Gastrocnemius medialis (tissue), 4 donors: ENCODE data around the gene TMEM108. TPM values are rescaled to one million over a fixed set of nuclear protein-coding genes. Genes with fewer than 3 reads are reported as not detected.

Experiments
- ATAC-seq, 2 donors: fragments of 150-250 bp; one replicate each; pipeline ENCODE4 v1.9.1; 2016
- DNase-seq, 2 donors: peaks; one replicate each; pipeline ENCODE4 v3.0.0-alpha.2; 2019
- H3K27ac ChIP-seq, 4 donors: fragments of 200-600 bp; sonication (generic); 1 replicate in 1 of 4; 2 replicates in 3 of 4; pipeline ENCODE4 v1.5.1; 2016 to 2018; ENCODE audit warnings: mild to moderate bottlenecking in 2 of 4, moderate library complexity in 1 of 4
- H3K27me3 ChIP-seq, 3 donors: fragments of 200-600 bp; sonication (generic) in 2 of 3; 1 replicate in 1 of 3; 2 replicates in 2 of 3; pipeline versions ENCODE4 v1.5.1 to v1.6.0; 2016 to 2019; ENCODE audit warnings: mild to moderate bottlenecking in 1 of 3, moderate library complexity in 1 of 3
- H3K36me3 ChIP-seq, 2 donors: fragments of 200-600 bp; sonication (generic) in 1 of 2; one replicate each; pipeline ENCODE4 v1.5.1; 2017 to 2018
- H3K4me1 ChIP-seq, 2 donors: fragments of 200-600 bp; sonication (generic) in 1 of 2; one replicate each; pipeline ENCODE4 v1.5.1; 2016 to 2017; ENCODE audit warnings: mild to moderate bottlenecking in 2 of 2
- H3K4me3 ChIP-seq, 4 donors: fragments of 200-600 bp; sonication (generic) in 3 of 4; 1 replicate in 1 of 4; 2 replicates in 3 of 4; pipeline ENCODE4 v1.5.1; 2016 to 2019; ENCODE audit warnings: mild to moderate bottlenecking in 2 of 4
- H3K9me3 ChIP-seq, 3 donors: fragments of 200-600 bp; sonication (generic) in 2 of 3; 1 replicate in 1 of 3; 2 replicates in 2 of 3; pipeline ENCODE4 v1.5.1; 2016 to 2019
- CTCF ChIP-seq, 5 experiments: fragments of 450-650 bp in 3 of 5; fragments of 200-600 bp in 2 of 5; sonication (generic) in 2 of 5; IDR thresholded peaks in 4 of 5; conservative IDR thresholded peaks in 1 of 5; 1 replicate in 4 of 5; 2 replicates in 1 of 5; pipeline ENCODE4 v1.5.1; 2016 to 2019; ENCODE audit warnings: antibody characterized with exemption in 5 of 5, mild to moderate bottlenecking in 3 of 5, moderate library complexity in 3 of 5
- POLR2A ChIP-seq, 2 donors: fragments of 450-650 bp; IDR thresholded peaks; one replicate each; pipeline ENCODE4 v1.6.1; 2017; ENCODE audit warnings: antibody characterized with exemption in 2 of 2, mild to moderate bottlenecking in 2 of 2, moderate library complexity in 2 of 2
- in situ Hi-C, 4 donors: fragments of 200-750 bp; cut with MboI; loops; one replicate each; pipeline versions ENCODE4 v1.15.0 to v1.8.0; 2017; ENCODE audit warnings: low sequenced_read_pairs in 4 of 4
- intact Hi-C: fragments of 100-400 bp; cut with DNase I; formaldehyde crosslinking; loops from one replicate; pipeline ENCODE4 v1.15.1; 2023; ENCODE audit warnings: low total_unique reads
- total RNA-seq, 4 donors: library from RNA; depleted of rRNA; stranded (reverse); fragments of >200 nt; gene quantifications; one replicate each; pipeline versions ENCODE4 v1.1.0 to v1.2.3, GENCODE V29; 2016

Gene TMEM108
- total RNA-seq, 4 donors from 2014 or later = 1.1 to 3.7 (median 2.4) TPM

GRCh38 chr3:133230195-133230594 is 192.0 kb downstream of the TMEM108 start:
- no peak overlapping the region for H3K4me3 ChIP-seq
- H3K9me3 ChIP-seq = no peaks in the 10 kb centered on the region
- no peaks in the 10 kb centered on the region for H3K36me3 ChIP-seq
- in situ Hi-C loops = no loop called here
- DNase-seq (no peak), ATAC-seq (no peak)
- H3K4me1 ChIP-seq = no peaks in the 10 kb centered on the region
- no peaks in the 10 kb centered on the region for H3K27me3 ChIP-seq
- intact Hi-C loops = no loop called here
- TF ChIP-seq POLR2A (IDR thresholded peaks at IDR 0.05) = no peak
- TF ChIP-seq CTCF (IDR thresholded peaks at IDR 0.05 in 4 of 5, conservative IDR thresholded peaks at IDR 0.05 in 1 of 5) = no peak
- no peak overlapping the region for H3K27ac ChIP-seq

GRCh38 chr3:133236901-133237300 is 198.7 kb downstream of the TMEM108 start:
- H3K27ac ChIP-seq = no peak overlapping the region
- in situ Hi-C loops = no loop called here
- intact Hi-C loops = no loop called here
- DNase-seq (no peak), ATAC-seq (no peak)
- no peaks in the 10 kb centered on the region for H3K36me3 ChIP-seq
- TF ChIP-seq POLR2A (IDR thresholded peaks at IDR 0.05) (no peak), CTCF (IDR thresholded peaks at IDR 0.05 in 4 of 5, conservative IDR thresholded peaks at IDR 0.05 in 1 of 5) (no peak)
- no peaks in the 10 kb centered on the region for H3K9me3 ChIP-seq
- no peaks in the 10 kb centered on the region for H3K4me1 ChIP-seq
- no peaks in the 10 kb centered on the region for H3K27me3 ChIP-seq
- no peak overlapping the region for H3K4me3 ChIP-seq

- intact Hi-C loops = no loop called here
- H3K9me3 ChIP-seq = no peaks in the 10 kb centered on the region
- no peak for ATAC-seq
- H3K4me1 ChIP-seq = no peaks in the 10 kb centered on the region
- no peaks in the 10 kb centered on the region for H3K27me3 ChIP-seq
- H3K4me3 ChIP-seq = no peak overlapping the region
- no peaks in the 10 kb centered on the region for H3K36me3 ChIP-seq
- no peak for DNase-seq
- no peak overlapping the region for H3K27ac ChIP-seq
- TF ChIP-seq POLR2A (IDR thresholded peaks at IDR 0.05) (no peak), CTCF (IDR thresholded peaks at IDR 0.05 in 4 of 5, conservative IDR thresholded peaks at IDR 0.05 in 1 of 5) (no peak)
- in situ Hi-C loops = no loop called here
Observed at GRCh38 chr3:133237380-133237779, 199.2 kb downstream of the TMEM108 start.

- intact Hi-C loops = no loop called here
- ATAC-seq = no peak
- in situ Hi-C loops = no loop called here
Observed at GRCh38 chr3:133238015-133238414, 199.8 kb downstream of the TMEM108 start.

More at GRCh38 chr3:133238015-133238414, 199.8 kb downstream of the TMEM108 start:
- H3K4me3 ChIP-seq = no peak overlapping the region
- TF ChIP-seq CTCF (IDR thresholded peaks at IDR 0.05 in 4 of 5, conservative IDR thresholded peaks at IDR 0.05 in 1 of 5) = no peak
- TF ChIP-seq POLR2A (IDR thresholded peaks at IDR 0.05) = no peak
- no peaks in the 10 kb centered on the region for H3K4me1 ChIP-seq
- H3K27ac ChIP-seq = no peak overlapping the region
- DNase-seq = no peak
- no peaks in the 10 kb centered on the region for H3K9me3 ChIP-seq
- H3K36me3 ChIP-seq = no peaks in the 10 kb centered on the region
- no peaks in the 10 kb centered on the region for H3K27me3 ChIP-seq
